DMS53 treated with DMSO at 0.1 percent for 48 hours (cell line): ENCODE measurements around the gene IGFBP6.
A peak's percentile ranks its signal among the peaks of the same experiment; 100 is the strongest.
"Not testable (repeated sequence)": the region's sequence is repeated elsewhere in the genome, so short reads cannot be mapped to it uniquely, and the experiment has no call there.

Experiments
- DNase-seq: peaks from one replicate; lab custom pipeline; 2025; ENCODE audit not compliant: unreplicated experiment; lab: John Stamatoyannopoulos, UW

IGFBP6 gene

DNA sequence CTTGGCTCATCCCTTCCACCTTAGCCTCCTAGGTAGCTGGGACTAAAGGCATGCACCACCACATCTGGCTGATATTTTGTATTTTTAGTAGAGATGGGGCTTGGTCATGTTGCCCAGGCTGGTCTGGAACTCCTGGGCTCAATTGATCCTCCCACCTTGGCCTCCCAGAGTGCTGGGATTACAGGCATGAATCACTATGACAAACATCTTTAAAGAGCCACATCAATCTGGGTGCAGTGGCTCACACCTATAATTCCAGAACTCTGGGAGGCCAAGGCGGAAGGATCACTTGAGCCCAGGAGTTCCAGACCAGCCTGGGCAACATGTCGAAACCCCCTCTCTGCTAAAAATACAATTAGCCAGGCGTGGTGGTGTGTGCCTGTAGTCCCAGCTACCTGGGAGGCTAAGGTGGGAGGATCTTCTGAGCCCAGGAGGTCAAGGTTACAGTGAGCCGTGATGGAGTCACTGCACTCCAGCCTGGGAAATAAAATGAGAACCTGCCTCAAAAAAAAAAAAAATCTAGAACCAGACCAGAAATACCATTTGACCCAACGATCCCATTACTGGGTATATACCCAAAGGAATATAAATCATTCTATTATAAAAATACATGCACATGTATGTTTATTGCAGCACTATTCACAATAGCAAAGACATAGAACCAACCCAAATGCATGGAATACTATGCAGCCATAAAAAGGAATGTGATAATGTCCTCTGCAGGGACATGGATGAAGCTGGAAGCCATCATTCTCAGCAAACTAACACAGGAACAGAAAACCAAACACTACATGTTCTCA lies 2.5 kb upstream of the IGFBP6 start:
- DNase-seq, result not testable (repeated sequence)

DNA sequence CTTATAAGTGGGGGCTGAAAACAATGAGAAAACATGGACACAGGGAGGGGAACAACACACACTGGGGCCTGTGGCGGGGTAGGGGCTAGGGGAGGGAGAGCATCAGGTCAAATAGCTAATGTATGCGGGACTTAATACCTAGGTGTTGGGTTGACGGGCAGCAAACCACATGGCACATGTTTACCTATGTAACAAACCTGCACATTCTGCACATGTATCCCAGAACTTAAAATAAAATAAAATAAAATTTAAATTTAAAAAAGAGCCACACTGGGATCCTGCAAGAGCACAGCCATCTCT lies 1.9 kb upstream of the IGFBP6 start:
- DNase-seq, result not testable (repeated sequence)

DNA sequence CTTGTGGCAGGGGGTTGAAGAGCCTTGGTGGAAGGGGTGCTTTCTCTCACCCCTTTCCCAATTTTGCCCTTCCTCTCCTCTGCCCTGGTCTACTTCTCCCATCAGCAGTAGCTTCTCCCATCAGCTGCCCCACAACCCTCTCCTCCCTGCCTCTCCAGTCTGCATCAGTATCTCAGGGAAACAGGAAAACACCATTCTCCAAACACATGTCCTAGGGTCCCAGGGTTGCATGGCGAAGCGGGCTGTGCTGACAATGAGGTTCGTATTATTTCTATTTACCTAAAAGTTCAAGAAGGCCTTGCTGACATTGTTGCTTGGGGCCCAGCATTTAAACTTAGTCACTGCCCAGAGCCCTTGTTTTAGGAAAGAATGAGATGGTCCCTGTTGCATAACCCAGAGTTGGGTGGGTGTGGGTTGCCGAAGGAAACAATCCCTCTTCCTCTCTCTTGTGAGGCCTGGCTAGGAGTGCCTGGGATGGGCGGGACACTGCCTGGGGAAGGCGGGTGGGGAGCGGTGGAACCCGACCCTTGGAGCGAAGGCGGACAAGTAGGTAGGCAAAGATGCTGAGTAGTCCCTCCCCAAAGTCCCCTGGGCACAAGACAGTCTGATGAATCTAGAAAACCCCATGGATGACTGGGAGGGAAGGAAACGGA lies 1.3 kb upstream of the IGFBP6 start:
- no peak for DNase-seq

DNA sequence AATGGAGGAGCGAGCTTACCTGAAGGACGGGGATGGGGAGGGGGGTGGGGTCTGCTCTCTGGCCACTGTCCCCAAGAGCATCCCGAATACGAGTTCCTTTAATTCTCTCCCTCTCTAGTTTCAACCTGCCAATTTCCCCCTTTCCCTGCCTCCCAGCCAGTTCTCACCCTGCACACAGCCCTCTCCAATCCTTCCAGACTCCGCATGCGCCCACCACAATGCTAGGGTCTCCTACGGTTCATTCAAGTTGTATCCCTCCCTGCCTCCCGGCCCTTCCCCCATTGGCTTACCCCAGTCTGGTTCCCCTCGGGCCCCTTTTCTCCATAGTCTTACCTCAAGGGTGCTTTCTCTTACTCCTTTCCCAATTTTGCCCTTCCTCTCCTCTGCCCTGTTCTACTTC lies 708 bp upstream of the IGFBP6 start:
- no peak for DNase-seq

DNA sequence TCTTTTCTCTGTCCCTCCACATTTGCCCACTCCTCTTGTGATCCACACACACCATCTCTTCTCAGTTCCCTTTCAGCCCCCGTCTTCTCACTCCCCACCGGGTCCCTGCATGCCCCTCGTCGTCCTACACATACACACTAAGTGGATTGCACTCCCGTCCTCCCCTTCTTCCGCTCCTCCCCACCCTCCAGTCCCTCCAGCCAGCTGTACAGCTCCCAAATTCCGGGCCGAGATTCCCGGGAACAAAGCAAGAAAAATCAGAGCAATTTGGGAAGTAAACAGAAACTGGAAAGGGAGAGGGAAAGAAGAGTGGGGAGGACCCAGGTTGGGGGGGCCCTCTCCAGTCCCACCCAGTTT lies 282 bp upstream of the IGFBP6 start:
- DNase-seq, result no peak

DNA sequence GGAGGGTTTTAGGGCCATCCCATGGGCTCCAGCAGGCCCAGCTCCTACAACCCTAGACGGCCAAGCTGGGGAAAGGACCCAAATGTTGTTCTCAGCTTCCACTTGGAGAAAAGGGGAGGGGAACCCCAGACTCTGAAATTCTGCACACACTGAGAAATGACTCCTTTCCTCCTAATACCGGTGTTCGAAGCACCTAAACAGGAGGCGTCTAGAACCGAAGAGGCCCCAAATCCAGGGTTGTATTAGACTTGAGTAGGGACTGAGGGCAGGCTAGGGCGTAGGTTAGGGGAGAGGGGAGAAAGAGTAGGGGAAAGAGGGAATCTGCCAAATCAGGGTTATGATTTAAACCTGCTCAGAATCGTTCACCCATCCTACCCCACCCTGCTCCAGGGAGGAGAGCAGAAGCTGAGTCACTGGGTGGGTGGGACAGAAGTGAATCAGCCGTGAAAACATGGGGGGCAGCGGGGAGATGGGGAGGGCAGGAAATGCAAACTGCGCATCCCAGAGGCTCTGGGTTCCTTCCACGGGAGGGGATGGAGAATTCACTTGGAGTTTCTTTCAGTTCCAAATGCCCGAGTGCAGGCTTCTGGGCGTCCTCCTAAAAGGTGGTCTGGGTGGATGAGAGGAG lies 1.0 kb downstream of the IGFBP6 start:
- no peak for DNase-seq

DNA sequence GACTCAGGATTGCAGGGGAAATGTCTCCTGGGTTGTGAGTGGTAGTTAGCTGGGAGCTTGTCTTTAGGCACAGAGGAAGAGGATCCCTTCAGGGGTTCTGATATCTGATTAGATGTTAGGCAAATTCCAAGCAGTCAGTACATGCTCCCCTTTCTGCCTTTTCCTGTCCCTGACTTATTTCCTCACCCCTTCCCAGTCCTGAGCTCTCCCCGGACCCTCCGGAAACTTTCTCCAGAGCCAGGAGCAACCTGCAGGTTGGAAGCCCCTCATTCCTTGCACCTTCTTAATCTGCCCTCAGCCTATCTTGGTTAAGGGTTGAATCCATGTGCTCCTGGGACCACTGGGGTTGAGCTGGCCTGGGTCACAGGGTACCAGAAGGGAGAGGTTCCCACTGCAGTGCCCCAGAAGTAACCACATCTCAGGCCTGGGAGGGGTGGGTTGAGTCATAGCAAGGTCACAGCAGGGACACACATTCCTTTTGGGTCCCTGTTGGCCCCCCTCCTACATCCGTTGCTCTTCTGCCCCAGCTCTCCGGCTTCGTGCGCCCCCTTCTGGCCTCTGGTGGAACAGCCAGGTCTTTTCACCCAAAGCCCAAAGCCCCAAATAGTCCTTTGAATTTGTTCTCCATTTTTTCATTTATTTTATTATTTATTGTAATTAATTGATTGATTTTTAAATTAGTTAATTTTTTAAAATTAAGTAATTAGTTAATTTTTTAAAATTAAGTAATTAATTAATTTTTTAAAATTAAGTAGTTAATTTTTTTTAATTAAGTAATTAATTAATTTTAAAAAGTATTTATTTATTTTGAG lies 1.8 kb downstream of the IGFBP6 start:
- DNase-seq, result peak; percentile 41

DNA sequence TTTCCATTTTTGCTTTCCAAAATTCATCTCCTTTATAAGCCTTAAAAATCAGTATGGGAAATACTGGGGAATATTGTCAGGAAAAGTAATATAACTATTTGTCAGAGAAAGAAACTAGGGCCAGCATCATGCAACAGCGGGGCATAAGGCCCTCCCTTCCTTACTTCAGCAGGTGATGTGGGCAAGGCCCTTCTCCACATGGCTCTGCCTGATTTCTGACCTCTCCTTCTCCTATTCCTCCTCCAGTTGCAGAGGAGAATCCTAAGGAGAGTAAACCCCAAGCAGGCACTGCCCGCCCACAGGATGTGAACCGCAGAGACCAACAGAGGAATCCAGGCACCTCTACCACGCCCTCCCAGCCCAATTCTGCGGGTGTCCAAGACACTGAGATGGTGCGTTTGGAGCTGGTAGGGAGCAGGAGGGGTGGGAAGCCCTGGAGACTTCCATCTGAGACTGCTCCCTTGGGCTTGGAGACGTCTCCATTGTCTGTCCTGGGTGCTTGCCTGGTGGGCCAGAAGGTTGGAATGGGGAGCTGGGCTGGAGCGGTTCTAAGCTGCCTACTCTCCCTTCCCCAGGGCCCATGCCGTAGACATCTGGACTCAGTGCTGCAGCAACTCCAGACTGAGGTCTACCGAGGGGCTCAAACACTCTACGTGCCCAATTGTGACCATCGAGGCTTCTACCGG lies 3.1 kb downstream of the IGFBP6 start:
- DNase-seq, result no peak

DNA sequence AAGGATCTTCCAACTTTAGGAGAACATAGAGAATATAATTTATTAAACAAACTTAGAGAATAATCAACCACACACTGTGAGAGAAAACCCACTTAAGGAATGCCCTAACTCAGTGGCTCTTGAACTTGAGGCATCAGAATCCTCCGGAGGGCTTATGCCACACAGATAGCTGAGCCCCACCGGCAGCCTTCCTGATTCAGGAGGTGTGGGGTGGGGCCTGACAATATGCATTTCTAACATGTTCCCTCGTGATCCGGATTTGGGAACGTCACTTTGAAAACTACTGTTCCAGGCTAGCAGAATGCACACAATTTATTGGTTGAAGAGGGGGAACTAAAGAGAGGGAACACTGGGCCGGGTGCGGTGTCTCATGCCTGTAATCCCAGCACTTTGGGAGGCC lies 3.8 kb downstream of the IGFBP6 start:
- no peak for DNase-seq

DNA sequence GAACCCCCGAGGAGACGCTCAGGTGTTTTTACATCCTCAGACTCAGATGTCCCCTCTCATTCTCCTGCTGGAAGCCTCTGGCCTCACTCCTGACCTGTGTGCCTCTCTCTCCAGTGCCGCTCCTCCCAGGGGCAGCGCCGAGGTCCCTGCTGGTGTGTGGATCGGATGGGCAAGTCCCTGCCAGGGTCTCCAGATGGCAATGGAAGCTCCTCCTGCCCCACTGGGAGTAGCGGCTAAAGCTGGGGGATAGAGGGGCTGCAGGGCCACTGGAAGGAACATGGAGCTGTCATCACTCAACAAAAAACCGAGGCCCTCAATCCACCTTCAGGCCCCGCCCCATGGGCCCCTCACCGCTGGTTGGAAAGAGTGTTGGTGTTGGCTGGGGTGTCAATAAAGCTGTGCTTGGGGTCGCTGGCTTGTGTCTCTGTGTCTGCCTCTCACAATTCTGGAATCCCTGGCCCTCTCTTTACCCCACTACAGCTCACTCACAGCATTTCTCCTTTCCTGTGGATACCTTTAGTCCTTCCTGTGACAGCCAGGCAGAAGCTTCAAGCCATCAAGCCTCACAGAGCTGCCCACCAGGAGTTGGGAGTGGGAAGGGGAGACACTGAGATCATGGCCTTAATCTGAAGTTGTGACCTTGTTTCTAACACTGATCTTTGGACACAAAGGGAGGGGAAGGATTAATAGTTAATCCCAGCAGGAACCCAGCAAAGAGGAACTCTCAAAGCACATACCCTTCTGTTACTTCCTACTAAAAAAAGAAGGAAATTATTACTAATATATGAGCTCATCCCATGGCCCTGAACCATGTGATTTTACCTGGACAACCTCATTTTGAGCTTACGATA lies 4.7 kb downstream of the IGFBP6 start:
- peak; percentile 56 for DNase-seq

DNA sequence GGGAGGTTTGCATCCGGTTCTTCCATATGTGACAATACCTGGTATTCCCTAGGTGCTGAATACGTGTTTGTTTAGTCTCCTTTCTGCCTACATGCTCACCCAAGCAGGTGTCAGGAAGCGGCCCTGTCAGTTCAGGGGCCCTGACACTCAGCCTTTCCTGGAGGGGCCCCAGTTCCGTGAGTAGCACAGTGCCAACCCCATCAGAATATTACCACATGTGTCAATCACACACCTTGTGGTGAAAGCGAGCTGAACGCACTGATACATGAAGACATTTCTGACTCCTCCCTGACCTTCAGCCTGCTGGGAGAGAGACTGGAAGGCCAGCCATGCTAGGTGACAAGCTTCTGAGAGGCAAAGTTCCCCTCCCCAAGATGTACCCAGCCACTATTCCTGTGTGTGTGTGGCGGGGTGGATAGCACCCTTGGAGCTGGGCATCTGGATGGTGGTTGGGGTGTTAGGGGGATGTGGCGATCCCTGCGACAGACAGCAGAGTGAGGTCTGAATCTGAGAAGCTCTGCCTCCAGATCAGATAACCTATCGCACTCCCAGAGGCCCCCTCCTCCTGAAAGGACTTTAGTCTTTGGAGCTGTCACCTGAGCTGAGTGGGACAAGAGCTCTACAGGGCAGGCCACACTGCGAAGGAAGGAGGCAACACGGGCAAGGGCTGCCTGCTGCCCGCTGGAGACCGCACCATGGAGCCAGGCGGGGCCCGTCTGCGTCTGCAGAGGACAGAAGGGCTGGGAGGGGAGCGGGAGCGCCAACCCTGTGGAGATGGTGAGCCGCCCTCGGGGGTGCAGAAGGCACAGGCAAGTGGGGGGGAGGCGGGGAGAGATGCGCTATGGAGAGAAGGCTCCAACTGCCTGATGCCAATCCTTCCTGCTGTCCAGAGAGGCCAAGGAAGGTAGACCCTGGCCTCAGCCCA lies 5.7 kb downstream of the IGFBP6 start, which contains the start of gene SOAT2:
Gene SOAT2, plus strand, starts transcription at position 604 of the 925 bp plus-strand sequence. Its CDS starts 92 bp downstream, at position 696.
- peak; percentile 85 for DNase-seq

DNA sequence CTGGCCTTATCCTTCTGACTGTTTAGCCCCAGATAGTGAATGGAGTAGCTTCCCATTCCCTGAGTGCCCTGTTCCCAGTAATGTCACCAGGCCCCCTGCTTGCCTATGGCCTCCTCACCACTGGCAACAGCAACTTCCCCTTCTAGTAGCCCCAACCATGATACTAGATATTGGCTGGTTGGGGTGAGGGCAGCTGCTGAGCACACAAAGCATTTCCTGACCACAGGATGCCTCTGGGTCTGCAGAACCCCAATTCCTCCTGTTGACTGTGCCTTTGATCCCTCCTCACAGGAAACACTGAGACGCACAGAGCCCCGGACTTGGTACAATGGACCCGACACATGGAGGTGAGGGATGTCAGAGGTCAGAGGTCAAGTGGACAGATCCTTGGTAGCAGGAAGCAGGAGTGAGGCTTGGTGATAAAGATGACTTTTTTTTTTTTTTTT lies 6.4 kb downstream of the IGFBP6 start:
- no peak for DNase-seq

DNA sequence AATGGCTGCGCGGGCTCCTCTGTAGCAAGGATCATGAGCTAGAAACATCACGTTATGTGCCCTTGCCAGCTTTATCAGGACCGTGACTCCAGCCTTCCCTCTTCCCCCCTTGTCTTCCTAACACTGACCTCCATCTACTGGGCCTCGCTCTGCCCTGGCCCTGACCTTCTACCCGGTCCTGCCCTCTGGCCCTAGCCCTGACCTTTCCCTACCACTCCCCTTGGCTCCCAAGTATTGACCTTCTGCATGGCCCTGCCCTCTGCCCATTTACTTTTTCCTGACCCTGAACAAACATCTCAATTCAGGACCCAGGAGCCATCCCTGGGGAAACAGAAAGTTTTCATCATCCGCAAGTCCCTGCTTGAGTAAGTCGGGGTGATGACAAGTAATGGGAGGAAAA lies 7.8 kb downstream of the IGFBP6 start:
- no peak for DNase-seq

DNA sequence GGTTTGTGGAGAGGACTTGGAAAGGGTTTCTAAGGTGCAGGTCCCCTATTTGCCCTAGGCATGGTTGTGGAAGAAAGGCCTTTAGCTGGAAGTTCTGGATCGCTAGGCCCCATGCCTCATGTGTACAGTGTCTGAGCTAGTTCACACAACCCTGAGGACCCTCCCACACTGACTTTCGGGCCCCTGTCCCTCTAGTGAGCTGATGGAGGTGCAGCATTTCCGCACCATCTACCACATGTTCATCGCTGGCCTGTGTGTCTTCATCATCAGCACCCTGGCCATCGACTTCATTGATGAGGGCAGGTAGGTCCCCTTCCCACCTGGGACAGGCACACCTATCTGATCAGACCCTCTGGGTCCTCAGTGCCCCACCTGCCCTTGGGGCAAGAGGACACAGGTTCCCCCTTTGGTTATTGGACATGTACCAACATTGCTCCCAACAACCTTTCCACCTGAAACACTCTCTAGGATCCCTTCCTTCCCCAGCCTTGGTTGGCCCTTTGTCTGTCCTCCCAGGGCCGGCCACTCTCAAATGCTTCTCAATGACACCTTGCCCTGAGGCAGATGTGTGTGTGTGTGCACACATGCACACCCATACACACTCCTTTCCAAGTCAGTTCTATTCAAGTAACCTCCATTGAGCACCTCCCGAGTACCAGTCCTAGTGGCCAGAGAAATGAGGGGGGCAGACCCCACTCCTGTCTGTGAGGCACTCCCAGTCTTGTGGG lies 8.4 kb downstream of the IGFBP6 start:
- no peak for DNase-seq

DNA sequence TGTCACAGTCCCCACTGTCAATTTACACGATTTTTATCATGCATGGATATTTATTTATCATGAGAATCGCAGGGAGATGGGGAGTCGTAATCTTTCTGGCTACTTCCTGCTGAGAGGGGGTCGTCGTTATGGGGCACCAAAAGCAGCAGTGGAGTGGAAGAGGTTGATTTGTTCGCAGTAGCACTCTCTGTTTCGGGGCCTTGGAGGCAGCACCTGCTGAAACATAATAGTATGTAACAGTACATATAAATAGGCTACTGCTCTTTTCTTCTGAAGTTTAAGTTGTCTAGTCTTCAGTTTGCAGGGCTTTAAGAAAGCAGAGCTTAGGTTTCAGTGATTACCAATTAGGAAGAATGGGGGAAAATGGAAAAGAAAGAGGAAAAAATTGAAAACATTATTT lies 9.7 kb downstream of the IGFBP6 start:
- DNase-seq, result no peak

DNA sequence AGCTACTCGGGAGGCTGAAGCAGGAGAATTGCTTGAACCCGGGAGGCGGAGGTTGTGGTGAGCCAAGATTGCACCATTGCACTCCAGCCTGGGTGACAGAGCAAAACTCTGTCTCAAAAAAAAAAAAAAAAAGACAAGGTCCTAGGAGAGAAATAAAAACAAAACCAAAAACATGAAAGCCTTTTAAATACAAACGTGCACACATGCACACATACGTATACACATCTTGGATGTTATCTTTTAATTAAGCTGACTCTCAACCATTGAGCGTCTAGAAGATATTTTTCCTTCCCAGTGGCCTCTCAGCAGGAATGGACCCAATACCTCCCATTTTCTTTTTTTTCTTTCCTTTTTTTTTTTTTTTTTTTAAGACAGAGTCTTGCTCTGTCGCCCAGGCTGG lies 15.0 kb downstream of the IGFBP6 start:
- DNase-seq, result not testable (repeated sequence)

DNA sequence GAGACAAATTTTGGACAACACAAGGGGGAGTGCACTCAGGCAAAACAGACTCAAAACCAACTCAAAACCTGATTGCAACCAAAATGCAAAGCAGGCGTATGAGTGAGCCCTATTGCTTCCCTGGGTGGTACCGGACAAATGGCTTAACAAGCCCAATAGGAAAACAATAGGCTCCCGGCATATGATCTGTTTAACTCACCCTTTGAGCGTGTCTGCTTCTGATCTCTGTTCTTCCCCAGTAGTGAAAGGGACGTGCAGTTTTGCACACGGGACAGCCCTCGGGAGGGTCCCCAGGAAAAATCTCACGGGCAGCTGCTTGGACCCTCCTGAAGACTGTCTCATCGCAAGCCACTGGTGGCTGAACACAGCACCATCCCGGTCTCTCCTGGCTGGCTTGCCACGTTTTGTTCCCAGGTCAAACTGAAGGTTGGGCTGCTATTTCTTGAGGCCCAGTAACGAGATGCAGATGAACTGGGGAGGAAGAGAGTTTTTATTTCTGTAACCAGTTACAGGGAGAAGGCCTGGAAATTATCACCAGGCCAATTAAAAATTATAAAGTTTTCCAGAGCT lies 15.8 kb downstream of the IGFBP6 start:
- DNase-seq, result no peak

DNA sequence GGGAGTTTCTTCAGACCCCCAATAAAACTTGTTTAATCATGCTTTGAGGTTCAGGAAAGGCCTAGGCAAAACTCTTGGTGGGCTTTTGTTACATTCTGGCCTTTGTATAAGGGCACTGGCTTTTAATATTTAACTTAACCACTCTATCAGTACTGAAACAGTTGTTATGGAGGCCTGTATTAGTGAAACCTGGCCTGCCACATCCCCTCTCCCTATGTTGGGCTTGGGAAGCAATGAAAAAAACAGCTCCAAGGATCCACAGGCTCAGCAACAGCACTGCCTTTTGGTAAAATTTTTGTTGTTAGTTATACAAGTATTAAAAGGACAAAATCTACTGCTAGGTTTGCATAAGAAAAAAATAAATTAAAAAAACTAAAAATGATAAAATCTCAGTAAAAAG lies 16.5 kb downstream of the IGFBP6 start:
- no peak for DNase-seq
